ENCODE results near the gene DUSP2.
A peak's percentile ranks its signal among the peaks of the same experiment; 100 is the strongest.

DUSP2 gene, protein sequence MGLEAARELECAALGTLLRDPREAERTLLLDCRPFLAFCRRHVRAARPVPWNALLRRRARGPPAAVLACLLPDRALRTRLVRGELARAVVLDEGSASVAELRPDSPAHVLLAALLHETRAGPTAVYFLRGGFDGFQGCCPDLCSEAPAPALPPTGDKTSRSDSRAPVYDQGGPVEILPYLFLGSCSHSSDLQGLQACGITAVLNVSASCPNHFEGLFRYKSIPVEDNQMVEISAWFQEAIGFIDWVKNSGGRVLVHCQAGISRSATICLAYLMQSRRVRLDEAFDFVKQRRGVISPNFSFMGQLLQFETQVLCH

DNA sequence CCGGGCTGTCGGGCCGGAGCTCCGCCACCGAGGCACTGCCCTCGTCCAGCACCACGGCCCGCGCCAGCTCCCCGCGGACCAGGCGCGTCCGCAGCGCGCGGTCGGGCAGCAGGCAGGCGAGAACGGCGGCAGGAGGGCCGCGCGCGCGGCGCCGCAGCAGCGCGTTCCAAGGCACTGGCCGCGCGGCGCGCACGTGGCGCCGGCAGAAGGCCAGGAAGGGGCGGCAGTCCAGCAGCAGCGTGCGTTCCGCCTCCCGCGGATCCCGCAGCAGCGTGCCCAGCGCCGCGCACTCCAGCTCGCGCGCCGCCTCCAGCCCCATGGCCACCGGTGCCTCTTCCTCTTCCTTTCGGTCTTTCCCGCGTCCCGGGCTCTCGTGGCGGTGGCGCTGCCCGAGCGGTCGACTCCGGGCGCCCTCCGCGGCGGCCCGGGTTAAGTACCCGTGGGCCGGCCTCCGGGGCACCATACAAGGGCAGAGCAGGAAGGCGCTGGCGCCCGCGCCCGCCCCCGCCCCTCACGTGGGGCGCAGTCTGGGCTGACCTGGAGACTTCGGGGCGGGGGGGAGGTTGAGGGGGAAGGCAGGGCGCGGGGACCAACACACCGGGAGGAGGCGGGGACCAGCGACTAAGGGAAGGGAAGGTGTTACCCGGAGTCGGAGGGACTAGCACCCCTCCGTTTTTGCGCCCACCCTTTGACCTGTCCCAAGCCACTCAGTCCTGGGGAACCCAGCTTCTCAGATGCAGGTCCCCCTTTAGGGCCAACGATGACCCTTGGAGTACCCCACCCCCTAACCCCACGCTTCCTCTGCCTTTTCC lies at the start of gene DUSP2:
DUSP2 (minus strand) TSS at position 405 of the 812 bp plus-strand sequence; CDS start at position 319, 86 bp downstream.
- Mint-ChIP-seq H3K4me3 (peak within 1 kb of the TSS; percentile 78), H3K27me3 (ENCODE audit: low read depth, poor library complexity) (peaks cover 50% of the 10 kb centered on the region), H3K9me3 (no peaks in the 10 kb centered on the region), H3K4me1 (peaks cover 40% of the 10 kb centered on the region), H3K36me3 (ENCODE audit: low read depth) (no peaks in the 10 kb centered on the region), H3K27ac (no peak within 1 kb of the TSS)
- TF ChIP-seq, protein P1, sequence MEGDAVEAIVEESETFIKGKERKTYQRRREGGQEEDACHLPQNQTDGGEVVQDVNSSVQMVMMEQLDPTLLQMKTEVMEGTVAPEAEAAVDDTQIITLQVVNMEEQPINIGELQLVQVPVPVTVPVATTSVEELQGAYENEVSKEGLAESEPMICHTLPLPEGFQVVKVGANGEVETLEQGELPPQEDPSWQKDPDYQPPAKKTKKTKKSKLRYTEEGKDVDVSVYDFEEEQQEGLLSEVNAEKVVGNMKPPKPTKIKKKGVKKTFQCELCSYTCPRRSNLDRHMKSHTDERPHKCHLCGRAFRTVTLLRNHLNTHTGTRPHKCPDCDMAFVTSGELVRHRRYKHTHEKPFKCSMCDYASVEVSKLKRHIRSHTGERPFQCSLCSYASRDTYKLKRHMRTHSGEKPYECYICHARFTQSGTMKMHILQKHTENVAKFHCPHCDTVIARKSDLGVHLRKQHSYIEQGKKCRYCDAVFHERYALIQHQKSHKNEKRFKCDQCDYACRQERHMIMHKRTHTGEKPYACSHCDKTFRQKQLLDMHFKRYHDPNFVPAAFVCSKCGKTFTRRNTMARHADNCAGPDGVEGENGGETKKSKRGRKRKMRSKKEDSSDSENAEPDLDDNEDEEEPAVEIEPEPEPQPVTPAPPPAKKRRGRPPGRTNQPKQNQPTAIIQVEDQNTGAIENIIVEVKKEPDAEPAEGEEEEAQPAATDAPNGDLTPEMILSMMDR (IDR thresholded peaks at IDR 0.05), result no peak
- peak; percentile 66 for DNase-seq

DNA sequence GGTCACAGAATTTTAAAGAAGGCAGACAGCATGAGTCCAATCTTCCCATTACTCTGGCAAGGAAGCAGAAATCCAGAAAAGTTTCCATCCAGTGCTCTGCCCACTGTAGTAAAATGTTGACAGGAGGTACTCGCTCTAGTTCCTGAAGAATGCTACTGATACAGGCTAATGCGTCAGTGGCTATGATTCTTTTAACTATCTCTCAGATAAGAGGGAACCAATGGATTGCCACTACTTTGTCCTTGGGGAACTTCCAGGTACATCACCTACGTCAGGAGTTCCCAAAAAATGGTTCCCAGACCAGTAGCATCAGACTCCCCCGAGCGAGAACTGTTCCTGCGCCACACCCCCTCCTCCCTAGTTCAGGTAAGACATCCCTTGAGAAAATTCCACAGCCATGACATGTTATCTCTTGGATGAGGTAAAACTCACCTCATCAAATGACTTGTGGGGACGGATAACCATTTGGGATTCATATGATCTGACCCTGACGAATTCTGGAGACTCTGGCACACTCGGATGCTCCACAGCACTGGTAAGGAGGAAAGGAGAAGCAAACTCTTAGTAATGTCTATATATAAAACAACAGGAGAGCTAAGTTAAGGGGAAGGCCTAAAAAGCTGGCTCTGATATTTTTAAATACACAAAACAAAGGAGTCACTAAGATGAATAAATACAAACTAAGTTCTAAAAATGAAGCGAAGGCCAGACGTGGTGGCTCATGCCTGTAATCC lies 46.9 kb upstream of the DUSP2 start:
- Mint-ChIP-seq H3K27ac (no peak overlapping the region), H3K4me3 (no peak overlapping the region), H3K9me3 (no peaks in the 10 kb centered on the region), H3K27me3 (ENCODE audit: low read depth, poor library complexity) (no peaks in the 10 kb centered on the region), H3K4me1 (no peaks in the 10 kb centered on the region), H3K36me3 (ENCODE audit: low read depth) (peaks cover 56% of the 10 kb centered on the region)
- TF ChIP-seq, protein P1 (IDR thresholded peaks at IDR 0.05), result no peak
- DNase-seq, result no peak

DNA sequence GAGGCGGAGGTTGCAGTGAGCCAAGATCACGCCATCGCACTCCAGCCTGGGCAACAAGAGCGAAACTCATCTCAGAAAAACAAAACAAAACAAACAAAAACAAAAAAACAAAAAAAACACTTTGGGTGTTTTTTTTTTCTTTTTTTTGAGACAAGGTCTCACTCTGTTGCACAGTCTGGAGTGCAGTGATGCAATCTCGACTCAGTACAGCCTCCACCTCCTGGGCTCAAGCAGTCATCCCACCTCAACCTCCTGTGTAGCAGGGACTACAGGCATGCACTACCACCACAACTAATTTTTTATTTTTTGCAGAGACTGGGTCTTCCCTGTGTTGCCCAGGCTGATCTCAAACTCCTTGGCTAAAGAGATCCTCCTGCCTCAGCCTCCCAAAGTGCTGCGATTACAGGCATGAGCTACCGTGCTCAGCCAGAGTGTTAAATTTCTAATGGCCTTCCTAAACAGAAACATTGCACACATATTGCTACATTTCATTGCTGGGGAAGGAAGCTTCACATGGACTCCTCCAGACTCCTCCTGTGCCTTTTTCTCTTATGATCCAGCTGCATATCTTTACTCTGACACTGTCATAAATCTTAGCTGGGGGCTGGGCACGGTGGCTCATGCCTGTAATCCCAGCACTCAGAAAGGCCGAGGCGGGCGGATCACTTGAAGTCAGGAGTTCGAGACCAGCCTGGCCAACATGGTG lies 43.7 kb upstream of the DUSP2 start:
- Mint-ChIP-seq H3K9me3 (no peaks in the 10 kb centered on the region), H3K27ac (no peak overlapping the region), H3K36me3 (ENCODE audit: low read depth) (peaks cover 68% of the 10 kb centered on the region), H3K4me3 (no peak overlapping the region), H3K4me1 (no peaks in the 10 kb centered on the region), H3K27me3 (ENCODE audit: low read depth, poor library complexity) (no peaks in the 10 kb centered on the region)
- no peak for DNase-seq
- TF ChIP-seq, protein P1 (IDR thresholded peaks at IDR 0.05), result no peak

DNA sequence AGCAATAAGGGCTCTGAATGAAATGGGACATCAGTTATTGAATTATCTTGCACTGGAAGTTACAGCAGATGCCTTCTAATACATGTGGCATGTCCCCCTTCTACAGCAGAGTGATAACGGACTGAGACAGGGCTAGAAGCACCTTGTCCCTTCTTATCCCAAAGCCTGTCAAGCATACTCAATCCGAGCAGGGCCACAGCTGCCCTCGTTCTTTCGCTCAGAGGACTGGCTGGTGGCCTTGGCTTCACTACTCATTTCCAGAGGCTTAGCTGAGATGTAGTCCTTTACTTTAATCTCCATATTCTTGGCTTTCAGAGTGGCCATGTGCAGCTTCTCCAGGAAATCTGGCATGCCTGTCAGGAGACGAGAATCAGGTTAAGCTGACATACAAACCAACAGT lies 41.3 kb upstream of the DUSP2 start:
- H3K27ac Mint-ChIP-seq, result no peak overlapping the region
- H3K36me3 Mint-ChIP-seq (ENCODE audit: low read depth), result peaks cover 56% of the 10 kb centered on the region
- no peaks in the 10 kb centered on the region for H3K4me1 Mint-ChIP-seq
- DNase-seq, result no peak
- no peak overlapping the region for H3K4me3 Mint-ChIP-seq
- H3K9me3 Mint-ChIP-seq, result no peaks in the 10 kb centered on the region
- no peaks in the 10 kb centered on the region for H3K27me3 Mint-ChIP-seq (ENCODE audit: low read depth, poor library complexity)
- TF ChIP-seq, protein P1 (IDR thresholded peaks at IDR 0.05), result no peak

DNA sequence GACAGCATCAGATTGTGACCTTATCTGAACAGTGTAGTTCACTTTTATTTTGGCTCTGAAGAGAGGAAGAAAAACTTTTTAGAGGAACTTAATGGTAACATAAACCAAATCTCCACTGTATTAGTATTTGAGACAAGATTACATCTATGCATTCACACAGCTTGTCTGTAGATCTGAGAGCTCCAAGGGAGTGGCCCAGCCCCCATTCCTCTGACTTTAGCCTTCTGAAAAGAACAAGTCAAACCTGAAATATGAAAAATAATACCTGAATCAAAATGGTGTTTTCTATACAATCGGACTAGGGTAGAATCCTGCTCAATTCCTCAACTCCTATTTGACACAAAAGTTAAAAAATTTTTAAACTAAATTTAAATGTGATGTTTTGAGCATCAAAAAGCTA lies 40.3 kb upstream of the DUSP2 start:
- no peak for DNase-seq
- TF ChIP-seq, protein P1 (IDR thresholded peaks at IDR 0.05), result no peak
- no peak overlapping the region for H3K27ac Mint-ChIP-seq
- H3K4me3 Mint-ChIP-seq, result no peak overlapping the region
- H3K27me3 Mint-ChIP-seq (ENCODE audit: low read depth, poor library complexity), result no peaks in the 10 kb centered on the region
- H3K36me3 Mint-ChIP-seq (ENCODE audit: low read depth), result peaks cover 50% of the 10 kb centered on the region
- H3K9me3 Mint-ChIP-seq, result no peaks in the 10 kb centered on the region
- H3K4me1 Mint-ChIP-seq, result no peaks in the 10 kb centered on the region

Measured in nephron progenitor cell (in vitro differentiated cells).